GM21717 (cell line): ENCODE results near the gene FASTKD3.
"Not testable (repeated sequence)": the region's sequence is repeated elsewhere in the genome, so short reads cannot be mapped to it uniquely, and the experiment has no call there.

Experiments used
- ATAC-seq: cut with Tn5 transposase; IDR thresholded peaks from one replicate; pipeline ENCODE4 v1.9.1; 2021; ENCODE audit warnings: mild to moderate bottlenecking, moderate library complexity; ENCODE audit not compliant: unreplicated experiment

Gene FASTKD3, protein sequence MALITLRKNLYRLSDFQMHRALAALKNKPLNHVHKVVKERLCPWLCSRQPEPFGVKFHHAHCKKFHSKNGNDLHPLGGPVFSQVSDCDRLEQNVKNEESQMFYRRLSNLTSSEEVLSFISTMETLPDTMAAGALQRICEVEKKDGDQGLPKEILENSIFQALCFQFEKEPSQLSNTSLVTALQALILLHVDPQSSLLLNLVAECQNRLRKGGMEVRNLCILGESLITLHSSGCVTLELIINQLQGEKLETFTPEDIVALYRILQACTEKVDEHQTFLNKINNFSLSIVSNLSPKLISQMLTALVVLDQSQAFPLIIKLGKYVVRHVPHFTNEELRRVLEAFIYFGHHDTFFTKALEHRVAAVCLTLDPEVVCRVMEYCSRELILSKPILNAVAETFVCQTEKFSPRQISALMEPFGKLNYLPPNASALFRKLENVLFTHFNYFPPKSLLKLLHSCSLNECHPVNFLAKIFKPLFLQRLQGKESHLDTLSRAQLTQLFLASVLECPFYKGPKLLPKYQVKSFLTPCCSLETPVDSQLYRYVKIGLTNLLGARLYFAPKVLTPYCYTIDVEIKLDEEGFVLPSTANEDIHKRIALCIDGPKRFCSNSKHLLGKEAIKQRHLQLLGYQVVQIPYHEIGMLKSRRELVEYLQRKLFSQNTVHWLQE

DNA sequence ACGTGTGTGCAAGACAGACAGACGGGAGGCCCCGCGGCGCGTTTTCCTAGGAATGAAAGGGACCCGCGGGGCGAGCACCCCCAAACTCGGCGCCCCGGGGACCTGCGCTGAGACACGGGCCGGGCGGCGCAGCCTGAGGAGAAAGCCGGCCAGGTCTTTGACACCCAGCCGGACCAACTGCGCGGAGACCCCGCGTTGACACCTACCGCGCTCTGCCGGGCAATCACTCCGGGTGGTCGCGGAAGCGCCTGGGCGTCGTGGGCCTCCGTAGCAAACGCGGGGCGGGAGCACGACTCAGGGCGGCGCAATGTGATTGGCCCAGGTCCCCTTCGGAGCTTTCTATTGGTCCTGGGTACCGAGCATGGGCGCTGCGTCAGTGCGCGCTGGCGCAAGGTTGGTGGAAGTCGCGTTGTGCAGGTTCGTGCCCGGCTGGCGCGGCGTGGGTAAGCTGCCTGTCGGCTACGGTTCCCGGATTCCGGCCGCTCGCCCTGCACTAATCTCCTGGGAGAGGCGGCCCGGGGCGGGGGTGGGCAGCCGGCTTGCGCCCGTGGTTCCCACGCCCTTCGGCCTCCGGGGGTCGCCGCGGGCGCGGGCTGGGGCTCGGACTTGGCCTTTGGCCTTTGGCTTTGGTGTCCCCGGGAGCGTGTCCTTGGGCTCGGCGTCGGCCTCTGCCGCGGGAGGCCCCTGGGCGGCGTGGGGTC is at the start of gene FASTKD3, which contains the start of gene MTRR:
TSS of gene FASTKD3 (minus strand) at position 259 of the 701 bp plus-strand sequence. CDS start 948 bp downstream, outside the sequence.
TSS of gene MTRR (plus strand) at position 376 of the 701 bp plus-strand sequence. CDS start 1,647 bp downstream, outside the sequence.
- peak; percentile 97 for ATAC-seq

- no peak for ATAC-seq
Measured at GRCh38 chr5:7917130-7918123, 48.6 kb upstream of the FASTKD3 start.

GRCh38 chr5:7916171-7916804 is 47.5 kb upstream of the FASTKD3 start:
- ATAC-seq, result no peak

DNA sequence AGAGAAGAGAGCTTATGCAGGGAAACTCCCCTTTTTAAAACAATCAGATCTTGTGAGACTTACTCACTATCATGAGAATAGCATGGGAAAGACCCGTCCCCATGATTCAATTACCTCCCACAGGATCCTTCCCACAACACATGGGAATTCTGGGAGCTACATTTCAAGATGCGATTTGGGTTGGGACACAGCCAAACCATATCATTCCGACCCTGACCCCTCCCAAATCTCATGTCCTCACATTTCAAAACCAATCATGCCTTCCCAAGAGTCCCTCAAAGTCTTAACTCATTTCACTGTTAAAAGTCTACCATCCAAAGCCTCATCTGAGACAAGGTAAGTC is 42.6 kb upstream of the FASTKD3 start:
- ATAC-seq, result not testable (repeated sequence)

- ATAC-seq, result no peak
Measured at GRCh38 chr5:7910738-7911428, 42.1 kb upstream of the FASTKD3 start.

DNA sequence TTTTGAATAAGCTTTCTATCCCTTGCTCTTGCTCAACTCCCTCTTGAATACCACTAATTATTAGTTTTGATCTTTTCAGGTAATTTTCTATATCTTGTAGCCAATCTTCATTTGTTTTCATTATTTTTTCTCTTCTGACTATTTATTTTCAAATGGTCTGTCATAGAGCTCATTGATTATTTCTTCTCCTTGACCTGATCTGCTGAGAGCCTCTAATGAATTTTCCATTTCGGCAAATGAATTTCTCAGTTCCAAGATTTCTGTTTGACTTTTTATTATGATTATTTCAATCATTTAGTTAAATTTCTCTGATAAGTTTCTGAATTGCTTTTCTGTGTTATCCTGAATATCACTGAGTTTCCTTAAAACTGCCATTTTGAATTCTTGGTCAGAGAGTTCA is 39.5 kb upstream of the FASTKD3 start:
- ATAC-seq, result no peak

DNA sequence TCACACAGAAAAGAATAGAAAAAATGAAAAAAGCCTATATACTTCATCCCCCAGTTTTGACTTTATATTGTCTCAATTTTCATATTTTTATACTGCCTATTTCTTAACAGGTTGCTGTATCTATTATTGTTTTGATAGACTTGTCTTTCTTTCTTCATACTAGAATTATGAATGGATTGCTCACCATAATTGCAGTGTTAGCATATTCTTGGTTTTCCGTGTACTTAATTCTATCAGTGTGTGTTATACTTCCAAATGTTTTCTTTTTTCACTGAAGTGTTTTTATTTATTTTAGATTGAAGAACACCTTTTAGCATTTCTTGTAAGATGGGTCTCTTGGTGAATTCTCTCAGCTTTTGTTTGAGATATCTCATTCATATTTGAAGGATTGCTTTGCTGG is 38.8 kb upstream of the FASTKD3 start:
- ATAC-seq, result no peak

- no peak for ATAC-seq
Measured at GRCh38 chr5:7904170-7904569, 35.3 kb upstream of the FASTKD3 start.

- ATAC-seq, result no peak
Measured at GRCh38 chr5:7902666-7903625, 34.1 kb upstream of the FASTKD3 start.

- no peak for ATAC-seq
Measured at GRCh38 chr5:7902201-7902600, 33.4 kb upstream of the FASTKD3 start.

GRCh38 chr5:7897014-7897600 is 28.3 kb upstream of the FASTKD3 start:
- ATAC-seq, result no peak

DNA sequence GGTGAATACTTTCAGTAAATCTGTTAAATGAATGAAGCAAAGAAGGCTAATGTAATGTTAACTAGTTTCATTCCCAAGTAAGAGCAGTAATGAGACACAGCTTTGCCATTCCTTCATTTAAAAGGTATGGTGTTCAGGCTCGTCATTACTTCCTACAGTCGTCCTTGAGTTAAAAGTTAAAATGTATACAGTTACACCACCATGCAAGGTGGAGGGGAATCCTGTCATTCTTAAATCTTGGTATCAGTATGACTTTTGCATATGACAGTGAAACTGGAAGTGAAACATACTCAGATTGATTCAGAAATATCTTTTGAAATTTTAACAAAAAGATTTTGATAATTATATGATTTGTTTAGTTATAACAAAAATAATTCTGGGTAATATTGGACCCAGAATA is 26.0 kb upstream of the FASTKD3 start:
- ATAC-seq, result peak; percentile 97

- no peak for ATAC-seq
Measured at GRCh38 chr5:7894439-7894838, 25.6 kb upstream of the FASTKD3 start.

GRCh38 chr5:7888901-7889300 is 20.1 kb upstream of the FASTKD3 start:
- ATAC-seq, result no peak

DNA sequence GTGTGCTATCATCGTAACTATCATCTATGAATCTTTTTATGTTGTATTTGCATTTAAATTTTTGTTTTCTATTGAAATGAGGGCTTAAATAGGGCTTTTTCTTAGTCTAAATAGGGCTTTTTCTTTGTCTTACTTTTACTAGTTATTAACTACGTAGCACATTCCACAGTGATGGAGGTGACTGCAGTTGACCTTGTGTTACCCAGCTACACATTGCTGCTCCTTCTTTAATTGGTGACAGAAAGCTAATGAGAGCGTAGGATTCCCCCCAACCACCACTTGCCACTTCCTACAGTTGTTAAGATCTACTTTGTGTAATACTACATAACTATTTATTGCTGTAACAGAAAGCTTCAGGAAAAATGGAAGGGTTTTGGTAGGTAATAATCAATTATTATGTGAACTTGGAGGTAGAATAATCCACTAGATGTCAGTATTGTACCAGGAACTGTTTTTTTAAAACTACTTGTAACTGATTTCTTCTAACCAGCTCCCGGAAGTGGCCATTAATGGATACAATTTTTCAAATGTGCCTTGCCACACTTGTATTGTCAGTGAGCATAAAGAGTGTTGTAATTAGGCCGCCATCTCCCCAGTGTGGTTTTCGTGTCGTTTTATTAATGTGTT is 18.1 kb upstream of the FASTKD3 start:
- no peak for ATAC-seq

- ATAC-seq, result no peak
Measured at GRCh38 chr5:7884491-7885267, 15.8 kb upstream of the FASTKD3 start.

GRCh38 chr5:7882926-7883325 is 14.1 kb upstream of the FASTKD3 start:
- no peak for ATAC-seq
